ENCODE measurements around the gene HS1BP3.

HS1BP3 gene

DNA sequence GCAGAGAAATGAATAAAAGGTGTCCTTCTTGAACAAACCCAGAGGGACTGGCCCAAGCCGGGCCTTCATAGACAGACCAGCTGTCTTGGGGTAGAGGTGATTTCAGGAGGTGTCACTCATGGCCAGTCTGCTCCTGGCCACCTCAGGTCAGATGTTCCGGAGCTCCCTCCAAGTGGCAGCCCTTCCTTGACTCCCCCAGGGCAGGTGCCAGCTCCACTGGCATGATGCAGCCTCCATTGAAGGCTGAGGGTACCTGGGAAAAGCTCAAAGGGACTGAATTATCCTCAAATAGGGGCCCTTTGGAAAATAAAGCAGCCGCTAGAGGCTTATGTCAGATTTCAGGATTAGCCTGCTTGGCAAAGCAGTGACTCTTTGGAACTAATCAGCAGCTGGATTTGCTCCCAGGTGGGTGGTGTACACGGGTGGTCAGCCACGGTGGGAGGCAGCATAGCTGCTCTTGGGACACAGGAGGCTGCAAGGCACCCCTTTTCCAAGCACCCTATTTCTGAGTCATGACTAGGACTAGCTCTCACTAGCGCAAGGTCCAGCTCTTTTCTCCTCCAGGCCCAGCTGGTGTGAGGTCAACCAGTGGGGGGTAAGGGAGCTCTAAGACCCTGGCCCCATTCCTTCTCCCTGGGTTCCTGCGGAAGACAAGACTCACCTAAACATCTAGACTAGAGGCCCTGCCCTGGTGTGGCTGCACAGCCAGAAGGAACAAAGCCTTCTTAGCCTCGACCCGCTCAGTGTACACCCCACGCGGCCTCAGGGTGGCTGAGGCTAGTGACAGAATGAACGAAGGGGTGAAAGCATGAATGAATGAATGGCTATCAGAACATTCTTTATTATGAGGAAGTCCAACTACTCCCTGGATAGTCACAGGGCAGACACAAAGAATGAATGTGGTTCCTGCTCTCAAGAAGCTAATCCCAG lies 29.3 kb downstream of the HS1BP3 start:
- TF ChIP-seq CTCF (IDR thresholded peaks at IDR 0.05; ENCODE audit: insufficient read depth, low read length, missing control alignments) = no peak
- H3K4me3 ChIP-seq (ENCODE audit: low read depth, low read length) = no peak overlapping the region
- POLR2A ChIA-PET = interaction anchor here (2.0 kb wide), 1 partner anchor 175 kb away, joined by 13 read pairs; the partner anchor contains the start of gene RHOB

DNA sequence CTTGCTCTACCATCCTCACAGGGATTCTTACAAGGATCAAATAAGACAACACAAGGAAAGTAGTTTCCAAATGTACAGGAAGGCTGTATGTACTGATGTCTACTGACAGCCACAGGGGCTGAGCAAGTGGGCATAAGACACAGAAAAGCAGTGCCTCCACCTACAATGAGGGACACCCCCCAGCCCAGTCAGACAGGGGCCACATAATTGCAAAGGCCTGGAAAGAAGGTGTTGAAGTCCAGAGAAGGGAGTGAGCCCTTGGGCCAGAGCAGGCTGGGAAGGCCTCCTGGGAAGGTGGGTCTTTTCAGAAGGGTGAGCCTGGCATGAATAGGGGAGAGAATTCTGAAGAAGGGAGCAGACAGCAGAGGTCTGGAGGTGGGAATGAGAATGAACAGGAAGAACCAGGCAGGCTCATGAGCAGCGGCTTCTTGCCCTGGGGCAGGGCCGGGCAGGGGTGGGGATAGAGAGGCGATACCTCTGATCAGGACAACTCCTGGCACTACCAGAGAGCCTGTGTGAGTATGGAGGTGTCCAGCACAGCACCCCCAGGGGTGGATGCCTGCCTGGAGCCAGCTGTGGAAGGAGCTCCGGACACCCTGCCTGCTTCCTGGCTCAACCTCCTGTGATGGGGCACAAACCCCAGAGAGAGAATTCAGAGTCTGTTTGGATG lies 30.1 kb downstream of the HS1BP3 start:
- ChIA-PET CTCF (interaction anchor here (0.8 to 5.2 kb wide), 7 partner anchors 9 to 22 kb away, joined by 3 to 25 read pairs (median 4); no protein-coding TSS in a partner anchor), POLR2A (interaction anchor here (2.0 kb wide), 1 partner anchor 174 kb away, joined by 13 read pairs; the partner anchor contains the start of gene RHOB)
- no peak for TF ChIP-seq CTCF (IDR thresholded peaks at IDR 0.05; ENCODE audit: insufficient read depth, low read length, missing control alignments)
- no peak for DNase-seq (ENCODE audit: low read depth, low spot score)
- H3K4me3 ChIP-seq (ENCODE audit: low read depth, low read length) = no peak overlapping the region

More for the DNA sequence above, 29.3 kb downstream of the HS1BP3 start:
- CTCF ChIA-PET = interaction anchor here (0.7 to 5.2 kb wide), 6 partner anchors 10 to 30 kb away, joined by 3 to 25 read pairs (median 4); partner anchors contain the start of gene HS1BP3
- no peak for DNase-seq (ENCODE audit: low read depth, low spot score)

GRCh38 chr2:20620271-20620681 lies 30.6 kb downstream of the HS1BP3 start:
- TF ChIP-seq CTCF (IDR thresholded peaks at IDR 0.05; ENCODE audit: insufficient read depth, low read length, missing control alignments) = no peak
- no peak for DNase-seq (ENCODE audit: low read depth, low spot score)
- CTCF ChIA-PET = interaction anchor here (0.9 to 5.2 kb wide), 4 partner anchors 10 to 22 kb away, joined by 3 to 25 read pairs (median 4); no protein-coding TSS in a partner anchor
- H3K4me3 ChIP-seq (ENCODE audit: low read depth, low read length) = no peak overlapping the region
- POLR2A ChIA-PET = interaction anchor here (3.7 kb wide), 1 partner anchor 173 kb away, joined by 62 read pairs; the partner anchor contains the start of gene RHOB

- DNase-seq (ENCODE audit: low read depth, low spot score) = no peak
- POLR2A ChIA-PET = interaction anchor here (3.7 kb wide), 1 partner anchor 172 kb away, joined by 62 read pairs; the partner anchor contains the start of gene RHOB
- no peak overlapping the region for H3K4me3 ChIP-seq (ENCODE audit: low read depth, low read length)
- TF ChIP-seq CTCF (IDR thresholded peaks at IDR 0.05; ENCODE audit: insufficient read depth, low read length, missing control alignments) = no peak
- CTCF ChIA-PET = interaction anchor here (0.8 to 5.2 kb wide), 5 partner anchors 11 to 23 kb away, joined by 3 to 25 read pairs (median 3); no protein-coding TSS in a partner anchor
These were observed 31.3 kb downstream of the HS1BP3 start for GRCh38 chr2:20619624-20620024.

GRCh38 chr2:20618886-20619521 lies 31.9 kb downstream of the HS1BP3 start:
- no peak overlapping the region for H3K4me3 ChIP-seq (ENCODE audit: low read depth, low read length)
- DNase-seq (ENCODE audit: low read depth, low spot score) = no peak
- TF ChIP-seq CTCF (IDR thresholded peaks at IDR 0.05; ENCODE audit: insufficient read depth, low read length, missing control alignments) = no peak
- ChIA-PET CTCF (interaction anchor here (0.8 to 5.2 kb wide), 10 partner anchors 11 to 208 kb away, joined by 3 to 25 read pairs (median 10); no protein-coding TSS in a partner anchor), POLR2A (interaction anchor here (3.7 kb wide), 1 partner anchor 171 kb away, joined by 62 read pairs; the partner anchor contains the start of gene RHOB)
